Left forelimb (tissue), 1 donor: ENCODE data around the gene WFDC12.
"Not testable (repeated sequence)": the region's sequence is repeated elsewhere in the genome, so short reads cannot be mapped to it uniquely, and the experiment has no call there.

Experiments used
- DNase-seq: peaks from one replicate; pipeline ENCODE4 v3.0.0-alpha.2; 2018; ENCODE audit warnings: low spot score

Gene WFDC12, protein sequence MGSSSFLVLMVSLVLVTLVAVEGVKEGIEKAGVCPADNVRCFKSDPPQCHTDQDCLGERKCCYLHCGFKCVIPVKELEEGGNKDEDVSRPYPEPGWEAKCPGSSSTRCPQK

DNA sequence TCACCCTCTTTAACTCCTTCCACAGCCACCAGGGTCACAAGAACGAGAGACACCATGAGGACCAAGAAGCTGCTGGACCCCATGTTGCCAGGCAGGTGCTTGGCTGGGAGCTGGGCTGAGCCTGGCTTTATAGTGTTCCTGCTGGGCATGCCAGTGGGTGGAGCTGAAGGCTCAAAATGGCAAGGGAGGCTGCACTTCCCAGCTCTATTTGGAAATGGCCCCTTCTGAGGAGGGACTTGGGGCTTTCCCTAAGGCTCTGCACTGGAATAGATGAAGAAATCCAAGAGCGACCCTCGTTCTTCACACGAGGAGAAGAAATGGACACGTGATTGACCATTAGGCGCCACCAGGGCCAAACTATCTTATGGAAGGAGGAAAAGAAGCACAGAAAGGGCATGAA lies at the start of gene WFDC12:
Gene WFDC12 (minus strand): TSS at position 101 of the 400 bp plus-strand sequence. CDS start 18 bp downstream, at position 83.
- no peak for DNase-seq

DNA sequence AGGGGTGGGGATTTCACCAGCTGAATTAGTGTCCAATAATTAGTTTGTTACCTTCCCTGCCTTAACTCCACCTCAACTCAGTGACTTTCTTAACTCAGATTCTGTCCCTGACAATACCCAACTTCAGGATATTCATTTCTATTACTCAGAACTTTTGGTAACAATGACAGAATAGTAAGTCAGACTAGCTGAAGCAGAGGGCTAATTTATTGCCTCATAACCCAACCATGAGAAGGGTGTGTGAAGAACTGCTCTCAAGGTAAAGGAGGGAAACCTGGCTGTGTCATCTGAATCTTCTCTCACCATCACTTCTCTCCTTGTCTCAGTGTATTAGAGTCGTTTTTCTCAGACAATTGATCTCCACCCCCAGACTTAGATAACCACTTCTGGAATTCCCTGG lies 49.3 kb upstream of the WFDC12 start:
- no peak for DNase-seq

DNA sequence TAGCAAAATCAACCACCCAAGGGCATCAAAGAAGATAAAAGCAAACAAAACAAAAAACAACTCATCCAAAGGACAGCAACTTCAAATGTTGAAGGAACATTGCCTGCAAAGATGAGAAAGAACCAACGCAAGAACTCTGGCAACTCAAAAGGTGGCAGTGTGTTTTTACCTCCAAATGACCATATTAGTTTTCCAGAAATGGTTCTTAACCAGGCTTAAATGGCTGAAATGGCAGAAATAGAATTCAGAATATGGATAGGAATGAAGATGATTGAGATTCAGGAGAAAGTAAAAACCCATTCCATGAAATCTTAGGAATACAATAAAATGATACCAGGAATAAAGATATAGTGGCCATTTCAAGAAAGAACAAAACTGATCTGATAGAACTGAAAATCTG lies 40.6 kb upstream of the WFDC12 start:
- no peak for DNase-seq

DNA sequence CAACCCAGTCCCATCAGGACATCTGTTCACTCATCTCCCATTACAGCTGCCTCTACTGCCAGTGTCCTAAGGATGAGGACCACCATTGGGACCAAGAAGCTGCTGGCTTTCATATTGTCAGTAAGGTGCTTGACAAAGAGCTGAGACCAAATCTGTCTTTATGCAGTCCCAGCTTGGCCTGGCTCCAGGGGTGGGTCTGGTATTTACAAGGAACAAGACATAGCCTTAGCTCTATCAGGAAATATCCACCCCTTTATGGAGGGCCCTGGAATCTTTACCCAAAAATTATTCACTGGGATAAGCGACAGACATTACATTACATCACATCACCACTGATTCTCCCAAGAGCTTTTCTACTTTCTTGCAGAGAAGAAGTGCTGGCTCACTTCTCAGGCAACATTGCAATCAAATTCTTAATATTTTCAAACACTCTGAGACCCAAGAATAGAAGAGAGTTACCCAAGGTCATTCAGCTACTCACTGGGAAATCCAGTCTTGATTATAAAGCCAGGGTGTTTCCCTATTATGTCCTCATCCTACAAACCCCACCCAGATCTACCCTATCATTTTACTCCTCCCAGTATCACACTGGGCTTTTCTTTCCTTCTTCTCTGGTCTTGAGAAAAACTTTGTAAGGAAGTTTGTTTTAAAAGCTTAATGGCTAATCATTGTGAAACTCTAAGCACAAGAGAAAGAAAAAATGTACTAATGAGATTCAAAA lies 39.0 kb upstream of the WFDC12 start:
- DNase-seq, result no peak

DNA sequence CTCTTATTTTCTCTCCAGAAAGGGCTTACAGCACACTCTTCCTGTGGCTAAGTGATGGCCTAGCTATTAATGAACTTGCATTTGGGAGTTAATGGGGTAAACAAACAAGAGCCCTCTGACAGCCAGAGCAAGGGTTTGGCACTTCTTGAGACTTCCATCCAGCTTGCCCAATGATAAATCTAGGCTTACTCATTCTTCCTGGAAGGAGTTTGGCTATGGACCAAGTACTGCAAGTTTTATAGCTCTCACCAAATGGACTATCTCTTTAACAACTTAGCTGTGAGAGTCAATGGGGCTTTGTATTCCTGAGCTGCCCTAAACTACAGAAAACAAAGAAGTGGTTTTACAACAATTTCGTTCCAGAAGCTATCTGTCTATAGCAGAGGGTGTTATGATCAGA lies 33.7 kb upstream of the WFDC12 start:
- DNase-seq, result no peak

DNA sequence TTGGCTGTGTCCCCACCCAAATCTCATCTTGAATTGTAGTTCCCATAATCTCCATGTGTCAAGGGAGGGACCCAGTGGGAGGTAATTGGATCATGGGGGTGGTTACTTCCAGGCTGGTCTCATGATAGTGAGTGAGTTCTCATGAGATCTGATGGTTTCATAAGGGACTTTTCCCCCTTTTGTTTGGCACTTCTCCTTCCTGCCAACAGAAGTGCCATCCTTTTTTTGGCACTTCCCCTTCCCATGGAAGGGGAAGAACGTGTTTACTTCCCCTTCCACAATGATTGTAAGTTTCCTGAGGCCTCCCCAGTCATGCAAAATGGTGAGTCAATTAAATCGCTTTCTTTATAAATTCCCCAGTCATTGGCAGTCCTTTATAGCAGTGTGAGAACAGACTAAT lies 32.4 kb upstream of the WFDC12 start:
- no peak for DNase-seq

DNA sequence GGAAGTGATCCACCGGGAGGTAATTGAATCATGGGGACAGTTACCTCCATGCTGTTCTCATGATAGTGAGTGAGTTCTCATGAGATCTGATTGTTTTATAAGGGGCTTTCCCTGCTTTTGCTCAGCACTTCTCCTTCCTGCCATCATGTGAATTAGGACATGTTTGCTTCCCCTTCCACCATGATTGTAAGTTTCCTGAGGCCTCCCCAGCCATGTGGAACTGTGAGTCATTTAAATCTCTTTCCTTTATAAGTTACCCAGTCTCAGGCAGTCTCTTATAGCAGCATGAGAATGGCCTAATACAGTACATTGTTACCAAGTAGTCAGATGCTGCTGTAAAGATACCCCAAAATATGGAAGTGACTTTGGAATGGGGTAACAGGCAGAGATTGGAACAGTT lies 30.5 kb upstream of the WFDC12 start:
- not testable (repeated sequence) for DNase-seq

DNA sequence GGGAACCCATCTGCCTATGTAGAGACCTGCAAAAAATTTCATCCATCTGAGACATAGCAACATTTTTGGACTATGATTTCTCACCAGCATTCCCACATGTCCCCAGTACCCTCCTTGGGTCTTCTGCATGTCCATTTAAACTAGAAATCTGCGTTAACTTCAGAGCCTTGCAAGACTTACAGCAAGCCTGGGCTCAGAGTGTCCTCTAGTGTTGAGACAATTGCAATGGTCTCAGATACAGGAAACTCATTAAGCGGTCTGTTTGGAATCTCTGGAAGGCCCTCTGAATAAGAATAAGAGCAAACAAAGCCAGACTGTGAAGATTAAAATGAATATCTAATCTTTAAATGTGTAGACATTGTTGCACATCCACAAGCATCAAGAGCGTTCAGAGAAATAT lies 29.9 kb upstream of the WFDC12 start:
- DNase-seq, result no peak

DNA sequence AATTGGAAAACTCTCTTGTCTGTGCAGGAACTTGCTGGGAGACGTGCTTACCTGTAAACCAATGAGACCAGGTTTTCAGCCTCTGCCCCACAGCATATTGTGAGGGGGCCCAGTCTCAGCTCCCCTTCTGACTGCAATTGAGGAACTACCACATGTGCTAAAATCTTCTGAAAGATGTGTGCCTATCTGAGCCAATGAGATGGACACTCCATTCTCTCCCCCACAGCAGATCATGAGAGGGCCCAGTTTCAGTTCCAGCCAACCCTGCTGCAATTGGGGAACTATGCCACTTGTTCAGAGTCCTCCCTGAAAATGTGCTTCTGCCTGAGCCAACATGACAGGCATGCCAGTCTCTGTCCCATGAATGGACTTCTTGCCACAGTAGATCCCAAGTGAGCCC lies 29.5 kb upstream of the WFDC12 start:
- DNase-seq, result no peak

DNA sequence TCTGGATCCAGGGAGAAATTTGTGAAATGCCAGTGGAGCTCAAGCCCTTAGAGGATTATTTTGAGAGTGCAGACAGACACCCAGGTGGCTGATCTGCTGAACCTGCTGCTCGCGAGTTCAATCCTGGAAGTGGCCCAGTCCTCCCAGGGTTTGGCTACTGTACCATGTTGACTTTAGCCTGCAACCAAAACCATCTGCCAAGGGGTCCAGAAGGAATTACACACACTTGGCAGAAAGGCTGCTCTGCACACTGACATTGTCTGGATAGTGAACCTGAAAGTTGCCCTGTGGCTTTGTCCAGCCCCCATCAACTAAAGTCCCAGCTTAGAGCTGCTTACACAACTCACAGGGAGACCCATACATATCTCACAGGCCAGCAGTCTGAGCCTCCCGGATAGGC lies 28.9 kb upstream of the WFDC12 start:
- DNase-seq, result no peak

DNA sequence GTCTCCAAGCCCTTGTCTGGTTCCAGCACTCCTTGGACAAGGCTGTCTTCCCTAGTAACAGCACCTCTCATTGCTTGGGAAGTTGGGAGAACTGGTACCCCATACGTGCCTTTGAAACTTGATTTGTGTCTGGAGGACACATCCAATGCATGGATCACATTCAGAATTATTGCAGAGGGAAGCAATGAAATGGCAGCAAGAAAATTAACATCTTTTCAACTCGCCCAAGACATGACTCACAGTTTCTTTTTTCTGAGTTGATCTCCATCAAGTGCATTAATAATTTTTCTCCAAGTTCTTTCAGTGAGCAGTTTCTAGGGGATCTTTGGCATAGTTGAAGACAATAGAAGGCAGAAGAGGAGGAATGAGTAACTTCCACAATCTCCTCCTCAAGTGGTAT lies 28.1 kb upstream of the WFDC12 start:
- no peak for DNase-seq

DNA sequence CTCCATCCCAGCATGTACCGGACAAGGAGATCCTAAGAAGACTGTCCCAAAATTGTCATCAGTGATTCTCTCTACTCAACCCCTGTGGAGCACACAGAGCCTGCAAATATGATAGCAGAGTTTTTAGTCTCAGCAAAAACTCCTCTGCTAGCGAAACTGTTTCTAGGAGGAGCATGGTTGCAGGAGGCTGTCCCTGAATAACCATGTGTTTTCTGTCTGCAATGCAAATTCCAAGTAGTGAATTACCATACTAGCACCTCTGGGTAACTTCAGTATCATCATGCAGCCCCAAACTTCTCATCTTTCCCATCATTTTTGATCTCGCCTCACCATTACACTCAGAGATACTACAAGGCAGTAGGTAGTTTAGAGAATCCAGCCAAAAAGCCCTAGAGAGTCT lies 24.8 kb upstream of the WFDC12 start:
- no peak for DNase-seq

DNA sequence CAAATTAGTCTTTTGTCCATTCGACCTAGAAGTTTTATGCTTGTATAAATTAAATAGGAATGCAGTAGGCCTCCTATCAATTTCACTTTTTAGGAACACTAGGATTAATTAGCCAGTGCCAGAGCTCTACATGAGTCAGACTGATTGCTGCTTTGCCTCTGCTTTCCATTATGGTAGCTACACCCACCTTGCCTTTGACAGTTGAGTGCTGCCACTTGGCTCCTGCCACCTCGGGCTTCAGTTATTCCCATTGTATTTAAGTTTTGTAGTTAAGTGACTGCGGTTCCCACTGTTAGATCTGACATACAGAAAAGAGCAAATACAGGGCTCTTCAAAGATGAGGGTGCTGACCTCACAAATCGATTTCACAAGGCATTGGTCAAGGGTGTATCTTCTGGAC lies 16.6 kb upstream of the WFDC12 start:
- no peak for DNase-seq

DNA sequence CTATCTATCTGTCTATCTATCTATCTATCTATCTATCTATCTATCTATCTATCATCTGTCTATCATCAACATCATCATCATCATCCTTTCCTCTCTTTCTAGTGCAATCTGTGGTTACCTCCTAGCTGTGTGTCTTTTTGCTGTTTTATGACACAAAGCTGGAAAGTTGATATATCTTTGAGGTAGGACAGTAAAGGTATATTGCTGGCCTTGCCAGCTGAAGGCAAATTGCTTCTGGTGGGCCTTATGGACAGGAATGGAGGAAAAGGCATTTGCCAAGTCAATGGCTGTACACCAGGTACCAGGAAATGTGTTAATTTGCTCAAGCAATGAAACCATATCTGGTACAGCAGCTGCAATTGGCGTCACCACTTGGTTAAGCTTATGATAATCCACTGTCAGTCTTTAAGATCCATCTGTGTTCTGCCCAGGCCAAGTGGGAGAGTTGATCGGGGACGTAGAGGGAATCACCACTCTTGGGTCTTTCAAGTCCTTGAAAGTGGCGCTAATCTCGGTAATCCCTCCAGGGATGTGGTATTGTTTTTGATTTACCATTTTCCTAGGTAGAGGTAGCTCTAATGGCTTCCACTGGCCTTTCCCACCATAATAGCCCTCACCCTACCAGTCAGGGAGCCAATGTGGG lies 15.6 kb upstream of the WFDC12 start:
- DNase-seq, result not testable (repeated sequence)

DNA sequence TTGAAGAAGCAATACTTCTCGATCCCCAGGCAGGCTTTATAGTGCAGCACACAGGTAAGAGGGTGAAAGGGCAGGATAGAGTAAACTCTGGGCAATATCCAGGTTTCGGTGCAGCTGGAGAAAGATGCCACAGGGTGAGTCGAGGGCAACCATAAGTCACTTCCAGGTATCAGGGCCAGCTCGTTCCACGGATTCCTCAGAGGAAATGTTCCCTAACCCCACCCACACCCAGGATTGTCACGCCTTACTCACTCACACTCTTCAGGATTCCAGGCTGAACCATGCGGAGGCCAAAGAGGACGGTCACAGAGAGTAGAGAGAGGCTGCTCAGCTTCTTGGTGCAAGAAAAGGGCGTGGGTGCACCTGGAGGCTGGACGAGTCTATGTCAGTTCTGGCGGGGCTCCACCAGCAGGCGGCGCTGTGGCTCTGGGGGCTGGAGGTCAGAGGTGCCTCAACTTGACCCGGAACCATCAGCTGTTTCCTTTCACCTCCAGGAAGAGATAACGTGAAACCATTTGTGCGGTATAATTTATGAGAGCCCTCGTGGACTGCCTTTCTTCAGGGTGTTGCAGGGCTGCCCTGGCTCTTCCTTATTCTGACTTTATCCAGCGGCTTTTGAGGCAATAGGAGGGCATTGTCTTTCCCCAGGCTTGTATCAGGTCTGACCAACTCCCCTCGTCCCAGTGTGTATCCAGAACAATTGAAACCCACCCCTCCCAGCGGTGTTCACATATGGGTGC lies 14.5 kb upstream of the WFDC12 start:
- no peak for DNase-seq

DNA sequence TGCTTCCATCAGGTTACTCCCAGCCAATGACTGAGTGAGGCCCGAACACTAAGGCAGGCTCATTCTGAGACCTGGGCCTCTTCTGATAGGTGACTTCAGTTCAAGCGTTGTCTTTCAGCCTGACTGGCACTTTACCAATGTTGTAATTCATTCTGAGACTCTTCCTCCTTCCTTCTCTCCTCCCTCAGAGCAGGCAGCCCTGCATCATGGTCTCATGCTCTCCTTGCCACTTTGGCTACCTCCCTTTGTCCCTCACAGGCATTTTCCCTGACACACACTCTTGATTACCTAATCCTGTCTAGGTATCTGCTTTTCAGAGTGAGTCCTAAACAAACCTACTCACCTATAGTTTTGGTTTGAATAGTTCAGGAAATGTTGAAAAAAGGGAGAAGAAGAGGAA lies 12.6 kb upstream of the WFDC12 start:
- DNase-seq, result no peak

DNA sequence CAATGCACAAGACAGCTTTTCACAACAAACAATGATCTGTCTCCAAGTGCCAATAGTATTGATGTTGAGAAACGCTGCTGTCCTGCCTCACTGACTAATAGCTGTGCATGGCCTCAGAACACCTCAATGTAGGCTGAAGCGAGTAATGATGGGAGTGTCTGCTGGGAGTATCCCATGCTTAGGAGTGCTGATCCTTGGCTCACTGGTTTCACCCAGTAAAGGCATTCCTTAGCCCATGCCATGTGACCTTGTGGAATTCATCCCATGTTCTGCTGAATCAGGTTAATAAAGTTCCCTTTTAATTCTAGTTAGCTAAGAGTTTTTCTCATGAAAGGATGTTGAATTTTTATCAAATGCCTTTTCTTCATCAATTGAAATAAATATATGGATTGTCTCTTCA lies 3.8 kb upstream of the WFDC12 start:
- no peak for DNase-seq

DNA sequence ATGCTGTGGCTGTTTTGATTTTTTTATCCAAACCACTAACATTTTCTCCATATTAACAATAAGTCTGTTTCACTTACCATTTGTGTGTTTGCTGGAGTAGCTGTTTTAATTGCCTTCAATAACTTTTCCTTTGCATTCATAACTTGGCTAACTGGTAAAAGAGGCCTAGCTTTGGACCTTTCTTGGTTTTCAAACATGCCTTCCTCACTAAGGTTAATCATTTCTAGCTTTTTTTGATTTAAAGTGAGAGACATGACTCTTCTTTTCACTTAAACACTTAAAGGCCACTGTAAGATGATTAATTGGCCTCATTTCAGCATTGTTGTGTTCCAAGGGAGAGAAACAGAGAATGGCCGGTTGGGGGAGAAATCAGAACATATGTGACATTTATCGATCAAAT lies 2.9 kb downstream of the WFDC12 start:
- no peak for DNase-seq

DNA sequence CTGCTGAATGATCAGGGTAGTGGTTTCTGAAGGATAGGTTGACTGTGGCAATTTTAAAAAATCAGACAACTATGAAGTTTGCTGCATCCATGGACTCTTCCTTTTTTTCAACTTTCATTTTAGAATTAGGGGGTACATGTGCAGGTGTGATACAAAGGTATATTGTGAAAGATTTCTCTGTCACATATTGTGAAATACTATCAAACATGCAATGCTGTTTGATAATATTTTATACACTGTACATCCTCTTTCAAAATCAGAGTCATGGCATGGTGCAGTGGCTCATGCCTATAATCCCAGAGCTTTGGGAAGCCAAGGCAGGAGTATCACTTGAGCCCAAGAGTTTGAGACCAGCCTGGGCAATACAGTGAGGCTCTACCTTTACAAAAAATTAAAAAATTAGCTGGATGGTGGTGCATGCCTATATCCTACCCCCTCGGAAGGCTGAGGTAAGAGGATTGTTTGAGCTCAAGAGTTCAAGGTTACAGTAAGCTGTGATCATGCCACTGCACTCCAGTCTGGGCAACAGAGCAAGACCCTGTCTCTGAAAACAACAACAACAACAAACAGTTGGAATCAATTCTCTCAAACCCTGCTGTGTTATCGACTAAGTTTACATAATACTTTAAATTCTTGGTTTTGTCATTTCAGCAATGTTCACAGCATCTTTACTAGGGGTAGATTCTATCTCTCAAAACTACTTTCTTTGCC lies 4.6 kb downstream of the WFDC12 start:
- no peak for DNase-seq

DNA sequence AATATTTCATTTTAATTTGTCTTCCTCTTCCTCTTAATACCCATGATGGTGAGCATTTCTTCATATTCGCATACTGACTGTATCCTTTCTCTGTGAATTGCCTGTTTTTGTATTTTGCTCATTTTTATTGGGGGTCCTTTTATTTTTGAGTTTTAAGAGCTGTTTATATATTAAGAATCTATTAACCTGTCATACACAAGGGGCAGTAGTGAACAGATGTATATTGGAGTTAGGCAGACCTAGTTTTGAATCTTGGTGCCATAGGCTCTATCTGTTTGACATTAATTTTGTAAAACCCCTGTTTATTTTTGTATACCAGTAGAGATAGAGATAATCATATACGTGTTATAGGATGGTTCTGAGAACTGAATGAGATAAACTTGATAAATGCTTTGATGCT lies 6.2 kb downstream of the WFDC12 start:
- no peak for DNase-seq

DNA sequence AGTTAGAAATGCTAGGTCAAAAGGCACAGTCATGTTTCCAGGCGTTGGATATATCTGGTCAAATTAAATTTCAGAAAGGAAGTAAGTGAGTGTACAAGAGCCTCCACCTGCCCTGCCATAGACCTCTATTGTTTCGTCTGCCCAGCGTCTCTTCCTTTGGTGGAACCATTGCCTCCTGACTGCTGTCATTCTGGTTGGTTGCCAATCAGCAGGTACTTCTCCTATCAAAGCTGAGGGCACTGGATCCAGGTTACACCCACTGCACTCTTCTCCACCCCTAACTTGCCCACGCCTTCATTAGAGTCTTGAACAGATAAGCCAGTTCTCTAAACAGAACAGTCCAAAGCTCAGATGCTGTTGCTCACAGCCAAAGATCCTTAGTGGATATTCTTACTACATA lies 6.7 kb downstream of the WFDC12 start:
- DNase-seq, result no peak

DNA sequence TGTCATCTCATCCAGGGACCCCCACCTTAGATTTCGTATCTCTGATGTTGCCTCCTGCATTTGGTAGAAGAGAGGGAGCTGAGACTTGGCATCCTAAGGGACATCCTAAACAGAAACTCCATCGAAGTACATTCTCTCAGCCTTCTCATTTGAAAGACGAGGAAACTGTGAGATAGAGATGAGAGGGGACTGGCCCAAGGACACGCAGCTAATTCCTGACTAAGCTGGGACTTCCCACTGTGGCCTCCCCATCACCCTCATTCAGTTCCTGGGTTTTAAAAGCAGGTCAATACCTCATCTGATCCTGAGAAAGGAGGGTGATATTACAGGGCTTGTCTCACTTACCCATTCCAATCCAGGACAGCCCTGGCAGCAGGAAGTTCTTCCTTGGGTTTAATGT lies 8.4 kb downstream of the WFDC12 start:
- DNase-seq, result no peak
